PC-3 (cell line): Measurements from ENCODE around the gene ATP5F1B. TPM values are rescaled to one million over a fixed set of nuclear protein-coding genes. Genes with fewer than 3 reads are reported as not detected.

Experiments used
- ATAC-seq: fragments of 200-7000 bp; cut with Tn5 transposase; 2 replicates; pipeline ENCODE4 v1.9.1; 2020; ENCODE audit warnings: mild to moderate bottlenecking, moderate library complexity
- BruUV-seq: library from RNA; stranded (reverse); fragments of 400-500 nt; replicated peaks from 2 replicates; lab custom pipeline; 2021; lab: Mats Ljungman, UMichigan
- CTCF ChIA-PET: fragments of 300-600 bp; sonication (Branson Sonifier 250); formaldehyde crosslinking; loops from one replicate; lab custom pipeline; 2022; ENCODE audit warnings: antibody characterized with exemption; lab: Charles Lee
- POLR2A ChIA-PET: fragments of 300-600 bp; sonication (Branson Sonifier 250); formaldehyde crosslinking; loops from one replicate; lab custom pipeline; 2022; ENCODE audit warnings: antibody characterized with exemption; ENCODE audit not compliant: unreplicated experiment; lab: Charles Lee
- DNase-seq: peaks from one replicate; pipeline ENCODE4 v3.0.0-alpha.2; 2015
- H2AFZ ChIP-seq: fragments of 300-600 bp; sonication (generic); 2 replicates; pipeline ENCODE4 v1.6.0; 2016; ENCODE audit warnings: antibody characterized with exemption, low read length
- H3F3A ChIP-seq: fragments of 300-600 bp; sonication (generic); one replicate; pipeline ENCODE4 v1.6.0; 2017; ENCODE audit warnings: antibody characterized with exemption, low read length, control low read depth, mild to moderate bottlenecking; ENCODE audit not compliant: unreplicated experiment
- H3K27ac ChIP-seq: fragments of 300-600 bp; sonication (generic); 2 replicates; pipeline ENCODE4 v1.5.1; 2016; ENCODE audit warnings: mild to moderate bottlenecking, low read length
- H3K27me3 ChIP-seq: fragments of 300-600 bp; sonication (generic); 2 replicates; pipeline ENCODE4 v1.6.1; 2016; ENCODE audit warnings: low read length, mixed read lengths
- H3K36me3 ChIP-seq: fragments of 300-600 bp; sonication (generic); 2 replicates; pipeline ENCODE4 v1.6.1; 2016; ENCODE audit warnings: low read depth, mixed run types, low read length, mixed read lengths
- H3K4me1 ChIP-seq: fragments of 300-600 bp; sonication (generic); 2 replicates; pipeline ENCODE4 v1.5.1; 2016; ENCODE audit warnings: low read length; ENCODE audit not compliant: insufficient read depth
- H3K4me2 ChIP-seq: fragments of 300-600 bp; sonication (generic); 2 replicates; pipeline ENCODE4 v1.6.0; 2016; ENCODE audit warnings: low read length
- H3K4me3 ChIP-seq: fragments of 300-600 bp; sonication (generic); 2 replicates; pipeline ENCODE4 v1.5.1; 2016; ENCODE audit warnings: mild to moderate bottlenecking, low read length, mixed read lengths
- H3K79me2 ChIP-seq: fragments of 300-600 bp; sonication (generic); 2 replicates; pipeline ENCODE4 v1.6.1; 2017; ENCODE audit warnings: low read length, mixed read lengths
- H3K9ac ChIP-seq: fragments of 300-600 bp; sonication (generic); 2 replicates; pipeline ENCODE4 v1.6.0; 2016; ENCODE audit warnings: mild to moderate bottlenecking, low read length
- H3K9me2 ChIP-seq: fragments of 300-600 bp; sonication (generic); replicated peaks from 2 replicates; pipeline ENCODE4 v1.6.1; 2016; ENCODE audit warnings: mixed run types, low read length, mixed read lengths
- H3K9me3 ChIP-seq: fragments of 300-600 bp; sonication (generic); 2 replicates; pipeline ENCODE4 v1.6.1; 2016; ENCODE audit warnings: low read length, mixed read lengths
- H4K20me1 ChIP-seq: fragments of 300-600 bp; sonication (generic); 2 replicates; pipeline ENCODE4 v1.6.1; 2016; ENCODE audit warnings: low read length, mixed read lengths
- CTCF ChIP-seq: fragments of 300-600 bp; sonication (generic); conservative IDR thresholded peaks from 2 replicates; pipeline ENCODE4 v1.5.1; 2017; ENCODE audit warnings: antibody characterized with exemption, low read depth, mild to moderate bottlenecking, low read length
- EZH2 ChIP-seq: fragments of 300-600 bp; sonication (generic); IDR thresholded peaks from one replicate; pipeline ENCODE4 v1.6.1; 2017; ENCODE audit warnings: antibody characterized with exemption, mild to moderate bottlenecking, low read length; ENCODE audit not compliant: unreplicated experiment
- EZH2phosphoT487 ChIP-seq: fragments of 300-600 bp; sonication (generic); IDR thresholded peaks from 2 replicates; pipeline ENCODE4 v1.6.1; 2018; ENCODE audit warnings: mild to moderate bottlenecking, antibody characterized with exemption, low read length, borderline replicate concordance
- intact Hi-C: fragments of 100-400 bp; cut with micrococcal nuclease; formaldehyde crosslinking; loops from 2 replicates; pipeline ENCODE4 v1.9.0; 2023
- total RNA-seq: library from RNA; depleted of rRNA; stranded (reverse); fragments of >200 nt; gene quantifications from 2 replicates; pipeline ENCODE4 v1.2.3, GENCODE V29; 2014

The ATP5F1B gene
- total RNA-seq, 1 experiment from 2014 or later = 1,046 TPM

- H3K9me3 ChIP-seq = no peaks in the 10 kb centered on the region
- no peak for TF ChIP-seq CTCF
- no peak for TF ChIP-seq EZH2phosphoT487
- TF ChIP-seq EZH2 = no peak
- H4K20me1 ChIP-seq = peaks cover 6% of the 10 kb centered on the region; the same call in 1 of the 2 replicates
- CTCF ChIA-PET = interaction anchor here (0.7 to 2.1 kb wide), 4 partner anchors 8 to 372 kb away, joined by 3 to 15 read pairs (median 4); no protein-coding TSS in a partner anchor
- POLR2A ChIA-PET = no interaction called here
- BruUV-seq = TSS peak; percentile 26
- peak overlapping the region; percentile 87 for H3K4me2 ChIP-seq
- no peaks in the 10 kb centered on the region for H3K9me2 ChIP-seq
- intact Hi-C loops = no loop called here
- H3K36me3 ChIP-seq = peaks cover 10% of the 10 kb centered on the region; the same call in 1 of the 2 replicates
- peak overlapping the region; percentile 53 for H3K27ac ChIP-seq
- H3F3A ChIP-seq = no peaks in the 10 kb centered on the region
- H2AFZ ChIP-seq = peak overlapping the region; percentile 85
- H3K4me3 ChIP-seq = peak overlapping the region; percentile 99
- DNase-seq (peak; percentile 30), ATAC-seq (no peak; the same call in 1 of the 2 replicates)
- H3K4me1 ChIP-seq = peaks cover 33% of the 10 kb centered on the region
- no peaks in the 10 kb centered on the region for H3K27me3 ChIP-seq
- peaks cover 92% of the 10 kb centered on the region for H3K79me2 ChIP-seq
- peak overlapping the region; percentile 96 for H3K9ac ChIP-seq
Observed at GRCh38 chr12:56628671-56629458, 16.9 kb downstream of the ATP5F1B start.

- no peak for DNase-seq
- Histone ChIP-seq H4K20me1 (peaks cover 6% of the 10 kb centered on the region; the same call in 1 of the 2 replicates), H3K79me2 (peaks cover 92% of the 10 kb centered on the region), H3K27ac (no peak overlapping the region), H3K4me2 (no peak overlapping the region), H3F3A (no peaks in the 10 kb centered on the region), H3K9me2 (no peaks in the 10 kb centered on the region), H3K4me3 (no peak overlapping the region), H3K9me3 (no peaks in the 10 kb centered on the region), H3K36me3 (peaks cover 13% of the 10 kb centered on the region; the same call in 1 of the 2 replicates), H3K9ac (no peak overlapping the region), H2AFZ (no peak overlapping the region), H3K27me3 (no peaks in the 10 kb centered on the region), H3K4me1 (peaks cover 12% of the 10 kb centered on the region)
- TF ChIP-seq EZH2 = no peak
- TF ChIP-seq CTCF = no peak
- no peak for TF ChIP-seq EZH2phosphoT487
- ChIA-PET POLR2A (no interaction called here), CTCF (no interaction called here)
- no TSS peak for BruUV-seq
- intact Hi-C loops = no loop called here
- no peak for ATAC-seq
Observed at GRCh38 chr12:56626701-56627100, 19.1 kb downstream of the ATP5F1B start.

- H3K79me2 ChIP-seq = peaks cover 95% of the 10 kb centered on the region
- no peaks in the 10 kb centered on the region for H3F3A ChIP-seq
- DNase-seq (no peak), ATAC-seq (no peak)
- peaks cover 26% of the 10 kb centered on the region; the same call in 1 of the 2 replicates for H3K36me3 ChIP-seq
- no TSS peak for BruUV-seq
- no peak overlapping the region for H2AFZ ChIP-seq
- H3K27ac ChIP-seq = no peak overlapping the region
- TF ChIP-seq EZH2phosphoT487 = no peak
- TF ChIP-seq EZH2 = no peak
- no peak for TF ChIP-seq CTCF
- H3K27me3 ChIP-seq = no peaks in the 10 kb centered on the region
- ChIA-PET POLR2A (no interaction called here), CTCF (interaction anchor here (2.2 kb wide), 1 partner anchor 14 kb away, joined by 12 read pairs; no protein-coding TSS in a partner anchor)
- H3K4me2 ChIP-seq = no peak overlapping the region
- intact Hi-C loops = no loop called here
- H3K4me3 ChIP-seq = no peak overlapping the region
- H3K9ac ChIP-seq = no peak overlapping the region
- H3K4me1 ChIP-seq = no peaks in the 10 kb centered on the region
- H3K9me3 ChIP-seq = no peaks in the 10 kb centered on the region
- no peaks in the 10 kb centered on the region for H3K9me2 ChIP-seq
- H4K20me1 ChIP-seq = 0 out of 2 replicates have a peak, but pooled peaks cover 6% of the 10 kb centered on the region
Observed at GRCh38 chr12:56622535-56622934, 23.2 kb downstream of the ATP5F1B start.
